ENCODE results near the gene DCTN3. TPM values are rescaled to one million over a fixed set of nuclear protein-coding genes. Genes with fewer than 3 reads are reported as not detected.

The DCTN3 gene
- total RNA-seq, 4 donors from 2014 or later, result 41.6 to 78.9 (median 54.0) TPM

DNA sequence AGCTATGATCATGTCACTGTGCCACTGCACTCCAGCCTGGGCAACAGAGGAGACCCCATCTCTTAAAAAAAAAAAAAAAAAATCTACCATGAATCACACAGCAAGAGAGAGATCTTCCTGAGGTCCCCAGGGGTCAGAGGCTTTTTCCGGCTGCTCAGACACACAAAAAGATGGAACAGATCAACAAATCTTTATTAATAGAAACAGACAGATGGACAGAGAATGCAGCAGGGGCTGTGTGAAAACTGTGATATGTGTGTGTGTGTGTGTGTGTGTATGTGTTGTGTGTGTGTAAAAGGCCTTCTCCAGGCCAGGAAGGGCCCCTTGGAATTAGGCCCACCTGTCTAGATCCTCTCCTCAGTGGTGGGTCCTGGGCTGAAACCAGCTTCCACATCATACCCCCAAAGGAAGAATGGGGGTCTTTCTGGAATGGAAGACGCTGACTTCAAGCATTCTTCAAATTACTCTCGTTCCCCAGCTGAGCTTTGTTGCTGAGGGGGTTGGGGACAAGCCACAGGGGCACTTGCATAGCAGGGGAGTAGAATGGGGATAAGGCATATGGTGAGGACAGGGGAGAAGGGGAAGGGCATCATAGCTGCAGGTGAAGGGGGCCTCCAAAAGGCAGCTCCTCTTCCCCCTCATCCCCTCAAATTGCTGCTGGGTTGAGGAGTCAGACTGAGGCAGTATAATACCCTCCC, 14.4 kb upstream of the DCTN3 start:
- DNase-seq, result no peak
- WGBS, 2 donors (ENCODE audit: low coverage in 1 of 2), result 75 to 100% methylated on average over 1 to 3 of the region's 3 CpGs
- TF ChIP-seq POLR2A (IDR thresholded peaks at IDR 0.05) (no peak), POLR2AphosphoS5 (IDR thresholded peaks at IDR 0.05) (no peak), EP300 (IDR thresholded peaks at IDR 0.05; ENCODE audit: low read depth) (no peak)
- TF ChIP-seq, protein P1, sequence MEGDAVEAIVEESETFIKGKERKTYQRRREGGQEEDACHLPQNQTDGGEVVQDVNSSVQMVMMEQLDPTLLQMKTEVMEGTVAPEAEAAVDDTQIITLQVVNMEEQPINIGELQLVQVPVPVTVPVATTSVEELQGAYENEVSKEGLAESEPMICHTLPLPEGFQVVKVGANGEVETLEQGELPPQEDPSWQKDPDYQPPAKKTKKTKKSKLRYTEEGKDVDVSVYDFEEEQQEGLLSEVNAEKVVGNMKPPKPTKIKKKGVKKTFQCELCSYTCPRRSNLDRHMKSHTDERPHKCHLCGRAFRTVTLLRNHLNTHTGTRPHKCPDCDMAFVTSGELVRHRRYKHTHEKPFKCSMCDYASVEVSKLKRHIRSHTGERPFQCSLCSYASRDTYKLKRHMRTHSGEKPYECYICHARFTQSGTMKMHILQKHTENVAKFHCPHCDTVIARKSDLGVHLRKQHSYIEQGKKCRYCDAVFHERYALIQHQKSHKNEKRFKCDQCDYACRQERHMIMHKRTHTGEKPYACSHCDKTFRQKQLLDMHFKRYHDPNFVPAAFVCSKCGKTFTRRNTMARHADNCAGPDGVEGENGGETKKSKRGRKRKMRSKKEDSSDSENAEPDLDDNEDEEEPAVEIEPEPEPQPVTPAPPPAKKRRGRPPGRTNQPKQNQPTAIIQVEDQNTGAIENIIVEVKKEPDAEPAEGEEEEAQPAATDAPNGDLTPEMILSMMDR (IDR thresholded peaks at IDR 0.05), result no peak
- intact Hi-C loops (cut with DNase I; ENCODE audit: low total_unique reads) (no loop called here), in situ Hi-C loops (cut with MboI; ENCODE audit: low pct_ligation_motif_present in 1 of 4, low pct_unique_long_range_greater_than_20kb in 1 of 4, low sequenced_read_pairs in 3 of 4) (no loop called here)
- Histone ChIP-seq H3K9me3 (no peaks in the 10 kb centered on the region), H3K36me3 (no peaks in the 10 kb centered on the region), H3K27me3 (peaks cover 12% of the 10 kb centered on the region), H3K4me1 (peaks cover 7 to 34% (median 16%) of the 10 kb centered on the region in 4 donors), H3K4me3 (no peak overlapping the region), H3K27ac (no peak overlapping the region)

DNA sequence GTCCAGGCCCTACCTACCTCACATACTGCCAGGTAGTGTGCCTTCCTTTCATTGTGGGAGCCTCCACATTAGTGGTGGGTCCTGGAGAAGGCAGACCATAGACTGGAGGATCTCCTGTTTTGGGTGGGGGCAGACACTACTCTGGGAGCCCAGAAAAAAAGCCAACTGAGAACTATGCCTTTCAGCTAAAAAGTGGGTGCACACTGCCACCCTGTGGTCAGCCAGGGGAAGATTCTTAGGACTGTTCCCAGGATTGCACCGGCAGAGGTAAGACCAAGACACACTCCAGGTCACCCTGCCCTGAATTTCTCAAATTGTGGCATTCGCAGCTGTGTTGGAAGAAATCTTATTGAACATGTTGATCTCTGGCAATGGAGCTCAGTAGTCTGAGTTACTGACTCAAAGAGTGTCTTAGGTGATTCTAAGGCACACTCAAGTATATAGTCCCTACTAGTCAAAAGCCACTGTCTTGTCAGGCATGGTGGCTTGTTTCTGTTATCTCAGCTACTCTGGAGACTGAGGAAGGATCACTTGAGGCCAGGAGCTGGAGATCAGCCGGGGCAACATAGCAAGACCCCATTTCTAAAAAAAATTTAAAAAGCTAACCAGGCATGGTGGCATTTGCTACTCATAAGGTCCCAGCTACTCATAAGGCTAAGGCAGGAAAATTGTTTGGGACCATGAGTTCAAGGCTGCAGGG, 13.7 kb upstream of the DCTN3 start:
- H3K9me3 ChIP-seq, result no peaks in the 10 kb centered on the region
- peaks cover 9 to 39% (median 20%) of the 10 kb centered on the region in 4 donors for H3K4me1 ChIP-seq
- in situ Hi-C loops (cut with MboI; ENCODE audit: low pct_ligation_motif_present in 1 of 4, low pct_unique_long_range_greater_than_20kb in 1 of 4, low sequenced_read_pairs in 3 of 4) (no loop called here), intact Hi-C loops (cut with DNase I; ENCODE audit: low total_unique reads) (no loop called here)
- H3K4me3 ChIP-seq, result no peak overlapping the region
- peaks cover 19% of the 10 kb centered on the region for H3K27me3 ChIP-seq
- TF ChIP-seq, protein P1 (IDR thresholded peaks at IDR 0.05), result peak; percentile 77 to 89 (median 83)
- TF ChIP-seq POLR2AphosphoS5 (IDR thresholded peaks at IDR 0.05) (no peak), EP300 (IDR thresholded peaks at IDR 0.05; ENCODE audit: low read depth) (no peak)
- H3K36me3 ChIP-seq, result no peaks in the 10 kb centered on the region
- WGBS, 2 donors (ENCODE audit: low coverage in 1 of 2), result 23 to 67% methylated on average over 1 to 3 of the region's 3 CpGs
- DNase-seq, result peak; percentile 66
- no peak overlapping the region for H3K27ac ChIP-seq

DNA sequence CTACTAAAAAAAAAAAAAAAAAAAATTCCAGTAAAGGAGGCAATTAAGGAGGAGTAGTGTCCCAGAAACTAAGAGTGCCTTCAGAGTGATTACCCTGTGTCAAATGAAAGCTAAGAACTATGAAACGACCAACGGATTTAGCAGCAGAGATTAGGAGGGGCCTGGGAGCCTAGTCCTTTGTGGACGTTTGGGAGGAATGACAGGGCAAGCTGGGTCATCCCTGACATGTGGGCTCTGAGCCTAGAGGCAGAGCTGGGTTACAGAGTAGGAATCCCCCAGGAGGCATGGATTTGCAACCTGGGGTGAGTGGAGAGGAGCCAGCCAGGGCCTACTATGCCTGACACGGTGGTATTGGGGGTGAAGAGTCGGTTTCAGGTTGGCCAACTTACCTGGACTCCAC, 12.9 kb upstream of the DCTN3 start:
- in situ Hi-C loops (cut with MboI; ENCODE audit: low pct_ligation_motif_present in 1 of 4, low pct_unique_long_range_greater_than_20kb in 1 of 4, low sequenced_read_pairs in 3 of 4), result no loop called here
- Histone ChIP-seq H3K4me1 (peaks cover 14 to 37% (median 24%) of the 10 kb centered on the region in 4 donors), H3K4me3 (no peak overlapping the region), H3K9me3 (no peaks in the 10 kb centered on the region), H3K27ac (no peak overlapping the region), H3K27me3 (peaks cover 27% of the 10 kb centered on the region), H3K36me3 (no peaks in the 10 kb centered on the region)
- TF ChIP-seq, protein P1 (IDR thresholded peaks at IDR 0.05), result no peak
- TF ChIP-seq POLR2AphosphoS5 (IDR thresholded peaks at IDR 0.05) (no peak), POLR2A (IDR thresholded peaks at IDR 0.05) (no peak), EP300 (IDR thresholded peaks at IDR 0.05; ENCODE audit: low read depth) (no peak)
- intact Hi-C loops (cut with DNase I; ENCODE audit: low total_unique reads), result no loop called here
- no peak for DNase-seq
- WGBS, 2 donors (ENCODE audit: low coverage in 1 of 2), result 55 to 62% methylated on average over 3 to 5 of the region's 5 CpGs

DNA sequence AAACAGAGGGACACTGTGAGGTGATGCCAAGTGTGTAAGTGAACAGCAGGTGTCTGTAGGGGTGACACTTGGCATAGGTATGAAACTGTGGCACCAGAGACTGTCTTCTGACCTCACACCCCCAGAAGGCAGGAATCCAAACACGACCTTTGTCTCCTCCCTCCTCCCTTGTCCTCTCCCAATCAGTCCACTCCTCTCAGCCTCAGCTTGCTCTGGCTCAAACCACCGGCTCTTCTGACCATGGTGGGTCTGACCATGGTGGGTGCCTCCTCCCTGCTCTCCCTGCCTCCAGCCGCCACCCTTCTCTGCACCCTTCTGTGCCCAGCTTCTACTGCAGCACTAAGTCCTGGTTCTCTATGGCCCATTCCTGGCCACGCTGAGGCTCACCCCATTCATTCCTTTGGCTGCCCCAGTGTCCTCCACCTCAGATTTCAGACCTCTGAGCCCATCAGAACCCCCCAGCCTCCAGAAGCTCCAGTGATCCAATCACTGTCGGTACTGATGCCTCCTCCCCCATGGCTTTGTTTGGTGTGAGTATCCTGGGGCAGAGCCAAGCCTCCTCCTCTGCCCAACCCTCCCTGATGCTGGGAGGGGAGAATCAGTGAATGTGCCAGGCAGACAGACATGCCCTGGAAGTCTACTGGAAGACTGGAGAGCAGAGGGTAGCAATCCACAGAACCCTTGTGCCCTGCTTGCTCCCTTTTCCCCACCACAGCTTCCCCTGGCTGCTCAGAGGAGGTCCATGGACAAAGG, 10.3 kb upstream of the DCTN3 start:
- Histone ChIP-seq H3K9me3 (no peaks in the 10 kb centered on the region), H3K36me3 (no peaks in the 10 kb centered on the region), H3K27ac (no peak overlapping the region), H3K4me1 (peaks cover 8 to 18% (median 12%) of the 10 kb centered on the region in 4 donors), H3K27me3 (peaks cover 53% of the 10 kb centered on the region), H3K4me3 (no peak overlapping the region)
- intact Hi-C loops (cut with DNase I; ENCODE audit: low total_unique reads), result no loop called here
- 17 to 25% methylated on average over 1 to 5 of the region's 5 CpGs for WGBS, 2 donors (ENCODE audit: low coverage in 1 of 2)
- TF ChIP-seq POLR2A (IDR thresholded peaks at IDR 0.05) (no peak), EP300 (IDR thresholded peaks at IDR 0.05; ENCODE audit: low read depth) (no peak), POLR2AphosphoS5 (IDR thresholded peaks at IDR 0.05) (no peak)
- TF ChIP-seq, protein P1 (IDR thresholded peaks at IDR 0.05), result no peak
- in situ Hi-C loops (cut with MboI; ENCODE audit: low pct_ligation_motif_present in 1 of 4, low pct_unique_long_range_greater_than_20kb in 1 of 4, low sequenced_read_pairs in 3 of 4), result no loop called here
- DNase-seq, result no peak

Data from transverse colon (tissue), 4 donors.